BJ (cell line): ENCODE measurements around the gene CALML3. TPM values are rescaled to one million over a fixed set of nuclear protein-coding genes. Genes with fewer than 3 reads are reported as not detected.

ENCODE experiments used
- CTCF ChIA-PET: fragments of 350-600 bp; formaldehyde crosslinking; extraction: SDS; loops from one replicate; lab custom pipeline; 2021; ENCODE audit warnings: antibody characterized with exemption, inconsistent platforms; lab: Yijun Ruan, JAX
- POLR2A ChIA-PET: fragments of 300-600 bp; sonication (Branson Sonifier 250); formaldehyde crosslinking; extraction: SDS; loops from one replicate; lab custom pipeline; 2021; ENCODE audit warnings: antibody characterized with exemption; lab: Charles Lee
- DNase-seq: peaks from one replicate; pipeline ENCODE4 v3.0.0-alpha.2; 2011; ENCODE audit warnings: low read depth
- H3K27me3 ChIP-seq: 2 replicates; pipeline ENCODE4 v1.6.0; 2011; ENCODE audit warnings: low read length; ENCODE audit not compliant: control insufficient read depth, insufficient read depth
- H3K36me3 ChIP-seq: 2 replicates; pipeline ENCODE4 v1.5.1; 2011; ENCODE audit warnings: low read length; ENCODE audit not compliant: control insufficient read depth, insufficient read depth
- H3K4me3 ChIP-seq: 2 replicates; pipeline ENCODE4 v1.5.1; 2011; ENCODE audit warnings: low read depth, mild to moderate bottlenecking, control low read depth, low read length
- CTCF ChIP-seq: IDR thresholded peaks from 2 replicates; pipeline ENCODE4 v1.5.1; 2011; ENCODE audit warnings: low read depth, mild to moderate bottlenecking, control low read depth, inconsistent platforms, low read length, moderate library complexity; ENCODE audit not compliant: insufficient read depth
- polyA plus RNA-seq: library from polyadenylated mRNA; depleted of rRNA; stranded (reverse); fragments of >200 nt; gene quantifications from 2 replicates; pipeline ENCODE4 v1.2.3, GENCODE V29; 2011

The CALML3 gene
- polyA plus RNA-seq, 1 experiment = not detected

GRCh38 chr10:5478694-5479305 is 46.0 kb upstream of the CALML3 start:
- POLR2A ChIA-PET = no interaction called here
- no peak for TF ChIP-seq CTCF
- CTCF ChIA-PET = no interaction called here

GRCh38 chr10:5479481-5480161 is 45.1 kb upstream of the CALML3 start:
- H3K4me3 ChIP-seq = no peak overlapping the region
- CTCF ChIA-PET = no interaction called here
- no peak for DNase-seq
- POLR2A ChIA-PET = no interaction called here
- TF ChIP-seq CTCF = no peak
- H3K36me3 ChIP-seq = no peaks in the 10 kb centered on the region
- no peaks in the 10 kb centered on the region for H3K27me3 ChIP-seq

More at GRCh38 chr10:5478694-5479305, 46.0 kb upstream of the CALML3 start:
- no peaks in the 10 kb centered on the region for H3K27me3 ChIP-seq
- DNase-seq = no peak
- no peak overlapping the region for H3K4me3 ChIP-seq
- no peaks in the 10 kb centered on the region for H3K36me3 ChIP-seq

- CTCF ChIA-PET = no interaction called here
- no peaks in the 10 kb centered on the region; the same call in 1 of the 2 replicates for H3K27me3 ChIP-seq
- POLR2A ChIA-PET = no interaction called here
- no peaks in the 10 kb centered on the region for H3K36me3 ChIP-seq
- H3K4me3 ChIP-seq = no peak overlapping the region
- no peak for DNase-seq
- no peak for TF ChIP-seq CTCF
Observed at GRCh38 chr10:5480162-5480941, 44.4 kb upstream of the CALML3 start.

- ChIA-PET POLR2A (no interaction called here), CTCF (no interaction called here)
Observed at GRCh38 chr10:5481121-5481520, 43.6 kb upstream of the CALML3 start.

More at GRCh38 chr10:5481121-5481520, 43.6 kb upstream of the CALML3 start:
- H3K27me3 ChIP-seq = no peaks in the 10 kb centered on the region; the same call in 1 of the 2 replicates
- no peaks in the 10 kb centered on the region for H3K36me3 ChIP-seq
- DNase-seq = no peak
- no peak for TF ChIP-seq CTCF
- H3K4me3 ChIP-seq = no peak overlapping the region
